Left ventricle myocardium inferior (tissue), 1 donor: ENCODE measurements around the gene NDUFS2. TPM values are rescaled to one million over a fixed set of nuclear protein-coding genes. Genes with fewer than 3 reads are reported as not detected.
A peak's percentile ranks its signal among the peaks of the same experiment; 100 is the strongest.

Experiments used
- DNase-seq: peaks from one replicate; pipeline ENCODE4 v3.0.0-alpha.2; 2020
- H3K27ac ChIP-seq: fragments of 200-600 bp; replicated peaks from 2 replicates; pipeline ENCODE4 v1.8.0; 2021
- H3K27me3 ChIP-seq: fragments of 200-600 bp; 2 replicates; pipeline ENCODE4 v1.8.0; 2021; ENCODE audit warnings: low read depth
- H3K36me3 ChIP-seq: fragments of 200-600 bp; 2 replicates; pipeline ENCODE4 v1.8.0; 2021
- H3K4me1 ChIP-seq: fragments of 200-600 bp; 2 replicates; pipeline ENCODE4 v1.8.0; 2021
- H3K4me3 ChIP-seq: fragments of 200-600 bp; 2 replicates; pipeline ENCODE4 v1.8.0; 2021; ENCODE audit warnings: mild to moderate bottlenecking, moderate library complexity
- H3K9me3 ChIP-seq: fragments of 200-600 bp; replicated peaks from 2 replicates; pipeline ENCODE4 v1.8.0; 2021
- intact Hi-C: fragments of 100-400 bp; cut with micrococcal nuclease; formaldehyde crosslinking; loops from one replicate; pipeline ENCODE4 v1.11.0; 2022
- total RNA-seq: library from RNA; stranded (reverse); fragmentation: NEBNext Ultra II Directional; extraction: Animal tissue kit (Norgen Biotek cat#: 25700); gene quantifications from one replicate; pipeline ENCODE4 v1.2.1, GENCODE V29; 2021
- TF ChIP-seq, protein P1 (sequence below): fragments of 200-600 bp; IDR thresholded peaks from 2 replicates; pipeline ENCODE4 v1.8.0; 2021; ENCODE audit warnings: antibody characterized with exemption, mild to moderate bottlenecking, borderline replicate concordance
- donor health status: DM: no; HTN: yes; CAD: no; lungs with severe emphysema.

The NDUFS2 gene
- total RNA-seq, 1 donor from 2014 or later = 302 TPM

DNA sequence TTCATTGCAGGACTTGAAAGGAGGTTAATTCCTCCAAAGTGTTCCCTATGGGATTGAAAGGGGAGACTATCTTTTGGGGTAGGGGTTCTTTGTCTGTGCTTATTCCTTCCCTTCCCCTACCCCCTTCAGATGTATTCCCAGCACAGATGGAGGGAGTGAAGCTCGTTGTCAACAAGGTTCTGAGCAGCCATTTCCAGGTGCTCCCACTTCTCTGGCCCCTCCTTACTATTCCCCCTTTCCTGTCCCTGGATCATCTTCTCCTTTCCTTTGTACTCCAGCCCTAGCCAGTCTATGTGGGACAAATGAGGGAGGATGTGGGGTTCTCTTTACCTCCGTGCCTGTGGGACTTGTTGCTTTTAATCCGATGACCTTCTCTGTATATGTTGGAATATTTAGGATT lies 24.6 kb downstream of the NDUFS2 start:
- no peaks in the 10 kb centered on the region for H3K27me3 ChIP-seq
- TF ChIP-seq, protein P1, sequence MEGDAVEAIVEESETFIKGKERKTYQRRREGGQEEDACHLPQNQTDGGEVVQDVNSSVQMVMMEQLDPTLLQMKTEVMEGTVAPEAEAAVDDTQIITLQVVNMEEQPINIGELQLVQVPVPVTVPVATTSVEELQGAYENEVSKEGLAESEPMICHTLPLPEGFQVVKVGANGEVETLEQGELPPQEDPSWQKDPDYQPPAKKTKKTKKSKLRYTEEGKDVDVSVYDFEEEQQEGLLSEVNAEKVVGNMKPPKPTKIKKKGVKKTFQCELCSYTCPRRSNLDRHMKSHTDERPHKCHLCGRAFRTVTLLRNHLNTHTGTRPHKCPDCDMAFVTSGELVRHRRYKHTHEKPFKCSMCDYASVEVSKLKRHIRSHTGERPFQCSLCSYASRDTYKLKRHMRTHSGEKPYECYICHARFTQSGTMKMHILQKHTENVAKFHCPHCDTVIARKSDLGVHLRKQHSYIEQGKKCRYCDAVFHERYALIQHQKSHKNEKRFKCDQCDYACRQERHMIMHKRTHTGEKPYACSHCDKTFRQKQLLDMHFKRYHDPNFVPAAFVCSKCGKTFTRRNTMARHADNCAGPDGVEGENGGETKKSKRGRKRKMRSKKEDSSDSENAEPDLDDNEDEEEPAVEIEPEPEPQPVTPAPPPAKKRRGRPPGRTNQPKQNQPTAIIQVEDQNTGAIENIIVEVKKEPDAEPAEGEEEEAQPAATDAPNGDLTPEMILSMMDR = no peak
- H3K9me3 ChIP-seq = no peaks in the 10 kb centered on the region
- H3K36me3 ChIP-seq = peaks cover 23% of the 10 kb centered on the region
- peaks cover 27% of the 10 kb centered on the region for H3K4me1 ChIP-seq
- intact Hi-C loops = loop anchor here (10.0 kb wide), 1 partner anchor 158 kb away; no protein-coding TSS in a partner anchor
- peak overlapping the region; percentile 80 for H3K4me3 ChIP-seq
- DNase-seq = no peak
- H3K27ac ChIP-seq = peak overlapping the region; percentile 92

DNA sequence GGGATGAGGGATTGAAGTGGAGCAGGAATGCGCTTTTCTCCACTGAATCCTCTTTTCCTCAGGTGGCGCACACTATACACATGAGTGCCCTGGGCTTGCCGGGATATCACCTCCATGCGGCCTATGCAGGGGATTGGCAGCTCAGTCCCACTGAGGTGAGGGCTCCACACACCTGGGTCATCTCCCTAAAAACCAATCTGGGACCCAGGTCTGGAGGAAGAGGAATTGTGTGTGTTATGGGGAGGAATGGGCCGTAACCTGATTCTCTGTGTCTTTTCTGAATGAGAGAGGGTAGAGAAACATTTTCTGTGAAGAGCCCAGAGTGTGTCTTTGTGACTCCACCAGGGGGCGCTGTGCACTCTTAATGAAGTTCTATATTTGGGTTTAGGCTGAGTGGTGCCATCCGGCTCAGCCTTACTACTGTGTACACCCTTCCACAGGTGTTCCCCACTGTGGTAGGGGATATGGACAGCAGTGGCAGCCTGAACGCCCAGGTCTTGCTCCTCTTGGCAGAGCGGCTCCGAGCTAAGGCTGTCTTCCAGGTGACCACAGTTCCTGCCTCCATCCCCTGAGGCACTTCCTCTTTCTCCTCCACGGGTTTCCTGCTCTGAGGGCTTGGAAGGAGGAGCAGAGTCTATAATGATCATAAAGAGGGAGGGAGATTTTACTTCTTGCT lies 25.2 kb downstream of the NDUFS2 start:
- H3K27me3 ChIP-seq = no peaks in the 10 kb centered on the region
- H3K4me1 ChIP-seq = peaks cover 27% of the 10 kb centered on the region
- intact Hi-C loops = loop anchor here (10.0 kb wide), 1 partner anchor 157 kb away; no protein-coding TSS in a partner anchor
- peak overlapping the region; percentile 92 for H3K27ac ChIP-seq
- peak overlapping the region; percentile 80 for H3K4me3 ChIP-seq
- H3K36me3 ChIP-seq = peaks cover 23% of the 10 kb centered on the region
- TF ChIP-seq, protein P1 = peak; percentile 93
- peak; percentile 83 for DNase-seq
- H3K9me3 ChIP-seq = no peaks in the 10 kb centered on the region

DNA sequence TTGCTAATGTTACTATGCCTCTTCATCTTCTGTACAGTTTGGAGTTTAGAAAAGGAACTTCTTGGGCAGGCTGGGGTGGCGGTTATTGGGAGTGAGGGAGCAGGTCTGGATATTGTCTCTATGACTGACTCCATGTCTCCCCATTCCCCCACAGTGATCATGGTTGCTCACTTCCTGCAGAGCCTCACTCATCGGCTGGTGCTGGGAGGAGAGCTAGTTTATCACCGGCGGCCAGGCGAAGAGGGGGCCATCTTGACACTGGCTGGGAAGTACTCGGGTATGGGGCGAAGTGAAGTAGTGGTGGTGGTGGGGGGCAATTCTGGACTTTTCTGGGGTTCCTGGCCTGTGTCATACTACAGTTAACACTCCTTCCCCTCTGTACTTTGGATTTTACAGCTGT lies 25.9 kb downstream of the NDUFS2 start:
- Histone ChIP-seq H3K4me3 (peak overlapping the region; percentile 80), H3K27me3 (no peaks in the 10 kb centered on the region), H3K4me1 (peaks cover 27% of the 10 kb centered on the region), H3K27ac (peak overlapping the region; percentile 92), H3K9me3 (no peaks in the 10 kb centered on the region), H3K36me3 (peaks cover 23% of the 10 kb centered on the region)
- TF ChIP-seq, protein P1 = no peak
- intact Hi-C loops = loop anchor here (10.0 kb wide), 1 partner anchor 157 kb away; no protein-coding TSS in a partner anchor
- no peak for DNase-seq

DNA sequence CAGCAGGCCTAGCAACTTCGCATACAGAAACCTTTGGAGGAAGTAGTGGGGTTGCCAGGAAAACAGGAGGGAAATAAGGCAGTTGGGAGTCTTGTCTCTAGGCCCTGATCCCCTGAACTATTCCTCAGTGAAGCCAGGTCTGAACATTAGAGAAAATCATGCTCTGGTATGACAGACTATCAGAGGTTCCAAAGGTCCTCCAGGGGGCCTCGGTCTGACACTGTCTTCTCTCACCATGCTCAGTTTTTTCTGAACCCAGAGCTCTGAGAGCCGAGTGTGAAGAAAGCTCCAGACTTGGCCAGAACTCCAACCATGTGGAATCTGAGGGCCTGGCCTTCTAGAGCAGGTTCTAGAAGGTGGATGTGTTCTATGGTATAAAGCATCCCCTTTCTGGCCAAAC lies 27.7 kb downstream of the NDUFS2 start:
- Histone ChIP-seq H3K9me3 (no peaks in the 10 kb centered on the region), H3K27me3 (no peaks in the 10 kb centered on the region), H3K27ac (no peak overlapping the region), H3K36me3 (peaks cover 23% of the 10 kb centered on the region), H3K4me1 (peaks cover 27% of the 10 kb centered on the region), H3K4me3 (no peak overlapping the region)
- intact Hi-C loops = loop anchor here (10.0 kb wide), 1 partner anchor 155 kb away; no protein-coding TSS in a partner anchor
- DNase-seq = no peak
- TF ChIP-seq, protein P1 = no peak

DNA sequence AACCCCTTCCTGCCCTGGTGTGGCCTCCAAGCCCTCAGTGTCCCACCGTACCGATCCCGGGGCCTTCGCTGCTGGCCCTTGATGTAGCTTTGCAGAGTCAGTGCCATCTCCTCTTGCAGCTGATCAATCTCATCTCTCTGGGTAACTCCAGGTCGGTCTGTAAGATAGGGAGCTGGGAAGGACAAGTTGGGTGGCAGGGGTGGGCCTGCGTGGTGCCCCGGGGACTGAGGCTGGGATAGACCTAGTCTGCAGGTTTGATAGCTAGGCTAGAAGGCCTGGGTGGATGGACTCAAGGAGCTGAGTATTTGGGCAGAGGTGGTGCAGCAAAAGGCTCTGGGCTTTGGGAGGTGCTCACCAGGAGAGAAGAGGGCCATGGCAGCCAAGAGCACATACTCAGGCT lies 28.6 kb downstream of the NDUFS2 start:
- H3K36me3 ChIP-seq = peaks cover 23% of the 10 kb centered on the region
- TF ChIP-seq, protein P1 = no peak
- no peaks in the 10 kb centered on the region for H3K9me3 ChIP-seq
- H3K27ac ChIP-seq = no peak overlapping the region
- H3K27me3 ChIP-seq = no peaks in the 10 kb centered on the region
- no peak for DNase-seq
- H3K4me3 ChIP-seq = no peak overlapping the region
- intact Hi-C loops = no loop called here
- H3K4me1 ChIP-seq = peaks cover 21% of the 10 kb centered on the region
